NCI-H187 (cell line): ENCODE results near the gene CELF4.

Source experiments
- DNase-seq, 2 experiments: peaks; one replicate each; lab custom pipeline; 2025; lab: John Stamatoyannopoulos, UW

The CELF4 gene

DNA sequence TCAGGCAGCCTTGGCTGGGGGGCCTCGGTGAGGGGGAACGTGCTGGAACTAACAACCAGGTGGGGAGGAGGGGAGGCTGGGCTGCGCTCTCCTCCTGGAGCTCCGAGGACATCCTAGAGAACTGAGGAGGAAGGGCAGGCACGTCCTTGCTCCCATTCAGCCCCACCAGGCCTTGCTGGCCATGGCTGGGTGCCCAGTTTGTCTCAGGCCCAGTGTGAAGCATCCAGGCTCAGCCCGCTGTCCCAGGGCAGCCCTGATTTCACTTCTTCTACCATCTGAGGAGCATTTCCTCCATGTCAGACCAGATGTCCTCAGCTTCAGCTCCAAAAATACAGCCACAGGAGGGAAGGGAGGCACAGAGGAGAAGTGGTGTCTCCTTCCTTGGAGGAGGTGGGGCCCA is 125.4 kb downstream of the CELF4 start:
- no peak for DNase-seq

DNA sequence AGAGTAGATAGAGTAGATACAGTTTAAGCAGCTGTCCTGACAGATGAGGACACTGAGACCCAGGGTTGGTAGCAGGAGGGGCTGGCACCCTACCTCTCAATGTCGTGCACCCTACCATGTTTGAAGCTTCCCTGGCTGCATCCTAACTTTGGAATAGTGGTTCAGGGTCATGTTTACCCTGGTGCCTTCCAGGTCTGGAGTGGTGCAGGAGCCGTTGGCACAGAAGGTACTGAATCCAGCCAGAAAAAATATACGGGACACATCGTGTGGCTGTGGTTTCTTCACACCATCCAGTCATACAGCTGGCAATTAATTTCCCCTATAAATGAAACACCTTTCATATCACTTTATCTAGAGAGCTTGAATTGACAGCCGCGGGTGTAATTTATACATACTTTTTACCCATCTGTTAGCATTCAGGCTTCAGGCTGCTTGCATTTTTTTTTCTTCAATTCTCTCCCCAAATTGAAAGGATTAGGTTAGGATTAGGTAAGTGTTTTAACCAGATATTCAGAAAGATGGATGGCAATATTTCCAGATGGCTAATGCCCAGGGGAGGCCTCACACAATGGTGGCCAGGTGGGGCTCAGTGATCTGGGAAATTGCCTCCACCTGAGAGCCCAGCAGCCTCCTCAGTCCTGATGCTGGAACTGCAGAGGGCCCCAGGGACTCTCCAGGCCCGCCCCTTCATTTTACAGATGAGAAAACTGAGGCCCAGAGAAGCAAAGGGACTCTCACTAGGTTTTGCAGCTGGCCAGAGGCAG is 127.0 kb downstream of the CELF4 start:
- DNase-seq: no peak

DNA sequence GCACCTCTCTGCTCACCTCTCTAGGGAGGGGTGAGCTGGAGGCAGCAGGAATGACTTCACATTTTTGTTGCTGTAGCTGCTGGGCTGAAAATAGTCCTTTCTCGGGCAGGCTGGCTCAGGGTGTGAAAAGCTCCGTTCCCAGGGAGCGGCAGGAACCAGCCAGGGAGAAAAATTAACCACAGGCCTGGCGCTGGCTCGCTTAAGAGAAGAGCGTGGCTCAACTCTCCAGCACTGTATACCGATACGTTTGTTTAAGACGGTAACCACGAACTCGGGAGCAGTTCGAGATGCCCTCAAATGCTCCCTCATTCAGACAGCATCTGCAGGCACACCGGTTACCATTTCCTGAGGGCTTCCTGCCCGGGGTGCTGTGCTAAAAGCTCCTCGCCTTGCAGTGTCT is 129.6 kb downstream of the CELF4 start:
- DNase-seq: no peak

DNA sequence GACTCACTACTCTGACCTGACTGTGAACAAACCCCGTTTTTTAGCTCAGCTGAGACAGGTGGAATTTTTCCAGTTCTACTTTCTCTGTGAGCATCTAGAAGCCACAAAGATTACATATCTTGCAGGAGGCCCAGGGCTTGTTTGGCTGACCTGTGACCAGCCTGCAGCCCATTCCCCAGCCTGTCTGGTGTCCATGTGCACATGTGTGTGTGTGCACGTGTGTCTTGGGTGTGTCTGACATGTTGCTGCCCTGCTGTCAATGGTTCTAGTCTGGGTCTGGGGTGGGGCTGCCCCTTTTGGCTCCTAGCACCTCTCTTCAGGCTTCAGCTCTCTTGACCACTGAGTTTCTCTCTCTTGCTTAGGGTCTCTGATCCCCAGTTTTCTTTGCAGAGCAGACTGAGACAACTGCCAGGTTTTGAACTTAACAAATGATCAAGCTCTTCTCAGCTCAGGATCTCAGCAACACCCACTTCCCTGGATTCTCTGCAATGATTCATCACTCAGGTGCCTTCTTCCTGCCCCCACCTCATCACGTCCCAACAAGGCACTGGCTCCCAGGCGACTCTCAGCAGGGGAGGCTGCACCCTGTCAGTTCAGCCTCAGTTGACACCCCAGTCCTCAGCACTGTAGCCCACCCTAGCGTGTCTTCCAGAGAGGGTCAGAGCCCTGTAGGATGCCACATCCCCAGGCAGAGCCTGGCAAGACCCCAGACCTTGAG is 130.3 kb downstream of the CELF4 start:
- DNase-seq: no peak

DNA sequence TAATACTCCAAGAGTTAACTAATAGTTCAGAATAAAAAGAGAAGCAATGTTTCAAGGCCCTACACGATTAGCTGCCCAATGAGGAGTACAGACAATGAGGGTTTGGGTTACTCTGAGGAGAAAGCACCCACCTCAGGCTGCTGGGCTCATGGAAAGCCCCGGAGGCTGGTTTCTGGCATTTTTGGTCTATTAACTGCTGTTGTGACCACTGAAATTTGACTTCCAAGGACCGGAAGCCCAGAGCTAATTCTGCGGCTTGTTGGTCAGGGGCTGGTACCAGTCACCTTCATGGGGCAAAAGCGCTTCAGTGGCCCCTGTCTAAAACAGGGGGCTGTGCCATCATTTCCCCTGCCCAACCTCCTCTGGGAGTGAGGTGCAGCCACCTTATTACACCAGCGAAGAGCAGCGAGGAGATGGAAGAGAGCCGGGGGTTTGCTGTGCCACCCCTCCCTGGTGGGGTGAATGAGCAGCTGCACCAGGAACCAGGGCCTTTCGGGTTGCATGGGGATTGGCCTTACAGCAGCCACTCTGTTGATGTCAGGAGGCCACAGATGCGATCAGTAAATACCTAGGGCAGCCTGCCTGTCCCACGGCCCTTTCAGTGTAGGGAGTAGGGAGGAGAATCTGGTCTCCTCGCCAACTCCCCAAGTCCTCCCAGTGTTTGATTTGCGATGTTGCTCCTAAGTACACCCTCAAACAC is 131.3 kb downstream of the CELF4 start:
- DNase-seq: no peak

DNA sequence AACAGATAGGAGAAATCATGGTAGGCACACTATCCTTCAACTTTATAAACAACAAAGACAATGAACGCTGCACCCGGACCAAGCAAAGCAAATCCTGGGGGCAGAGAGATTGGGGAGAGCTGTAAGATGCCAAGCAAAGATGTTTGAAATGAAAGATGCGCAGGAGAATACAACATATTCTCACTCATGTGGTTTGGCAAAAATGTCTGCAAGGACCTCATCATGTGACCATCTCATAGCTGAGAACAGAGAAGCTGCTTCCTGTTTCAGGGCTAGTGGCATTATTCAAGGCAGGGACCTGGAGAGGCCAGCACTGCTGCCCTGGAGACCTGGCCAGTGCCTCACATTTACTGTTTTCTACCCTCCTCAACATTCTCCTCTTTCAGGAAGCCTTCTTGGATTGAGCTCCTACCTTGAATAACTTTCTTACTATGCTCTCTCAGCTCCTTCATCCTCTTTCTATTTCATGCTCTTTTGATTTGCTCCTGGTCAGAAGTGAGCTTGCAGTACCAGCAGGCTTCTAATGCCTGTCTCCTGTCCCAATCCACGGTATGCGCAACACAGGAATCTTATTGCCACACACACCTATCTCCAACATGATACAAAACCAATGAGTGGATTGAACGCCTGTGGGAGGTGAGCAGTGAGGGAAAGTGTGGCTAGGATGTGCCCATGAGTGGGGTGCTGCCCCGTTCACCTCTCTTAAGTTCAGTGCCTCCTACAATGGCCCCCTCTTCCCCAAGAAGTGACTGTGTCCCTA is 133.0 kb downstream of the CELF4 start:
- DNase-seq: no peak

DNA sequence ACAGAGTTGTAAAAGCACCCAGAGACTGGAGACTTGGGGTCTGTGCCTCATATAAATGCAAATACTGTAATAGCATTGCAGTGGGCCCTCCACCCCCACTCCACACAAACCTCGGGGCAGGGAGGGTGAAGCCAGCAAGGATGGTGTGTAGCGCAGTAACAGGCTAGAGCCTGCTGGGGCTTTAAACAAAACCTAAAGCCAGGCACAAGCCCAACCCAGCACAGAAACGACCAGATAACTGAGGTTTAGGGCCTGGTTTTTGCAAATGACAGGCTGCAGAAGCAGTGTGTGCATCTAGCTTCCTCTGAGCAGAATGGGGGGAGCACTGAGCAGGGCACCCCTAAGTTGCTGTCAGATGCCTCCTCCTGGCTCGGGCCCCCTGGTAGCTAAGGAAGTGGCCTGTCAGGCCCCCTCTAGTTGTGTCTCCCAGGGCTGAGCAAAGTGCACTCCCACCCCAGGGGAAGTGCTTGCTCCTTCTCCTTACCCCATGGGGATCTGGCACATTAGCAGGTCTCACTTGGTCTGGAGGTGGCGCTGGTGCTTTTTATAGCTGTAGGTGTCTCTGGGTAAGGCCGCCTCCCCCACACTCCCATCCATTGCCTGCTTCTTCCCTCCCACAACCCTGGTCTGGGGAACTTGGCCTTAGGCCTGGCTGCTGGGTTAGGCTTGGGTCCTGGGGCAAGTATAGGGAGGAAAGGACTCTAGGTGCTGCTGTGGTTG is 135.1 kb downstream of the CELF4 start:
- no peak for DNase-seq

DNA sequence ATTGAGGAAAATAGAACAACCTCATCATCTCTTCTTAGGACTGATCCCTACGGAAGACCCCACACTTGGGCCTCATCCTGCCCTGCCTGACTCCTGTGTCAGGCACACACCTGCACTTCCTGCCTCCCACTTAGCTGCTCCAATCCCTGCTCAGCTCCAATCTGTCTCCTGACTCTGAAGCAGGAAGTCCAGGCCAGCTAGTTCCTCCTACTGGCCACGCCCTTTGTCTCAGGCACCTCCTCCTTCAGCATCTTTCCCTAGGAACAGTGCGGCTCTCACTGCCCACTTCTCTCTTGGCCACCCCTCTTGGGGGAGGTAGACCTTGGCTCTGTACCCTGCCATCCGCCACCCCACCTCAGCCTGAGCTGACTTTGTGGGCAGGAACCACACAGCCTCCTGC is 135.8 kb downstream of the CELF4 start:
- DNase-seq: no peak

DNA sequence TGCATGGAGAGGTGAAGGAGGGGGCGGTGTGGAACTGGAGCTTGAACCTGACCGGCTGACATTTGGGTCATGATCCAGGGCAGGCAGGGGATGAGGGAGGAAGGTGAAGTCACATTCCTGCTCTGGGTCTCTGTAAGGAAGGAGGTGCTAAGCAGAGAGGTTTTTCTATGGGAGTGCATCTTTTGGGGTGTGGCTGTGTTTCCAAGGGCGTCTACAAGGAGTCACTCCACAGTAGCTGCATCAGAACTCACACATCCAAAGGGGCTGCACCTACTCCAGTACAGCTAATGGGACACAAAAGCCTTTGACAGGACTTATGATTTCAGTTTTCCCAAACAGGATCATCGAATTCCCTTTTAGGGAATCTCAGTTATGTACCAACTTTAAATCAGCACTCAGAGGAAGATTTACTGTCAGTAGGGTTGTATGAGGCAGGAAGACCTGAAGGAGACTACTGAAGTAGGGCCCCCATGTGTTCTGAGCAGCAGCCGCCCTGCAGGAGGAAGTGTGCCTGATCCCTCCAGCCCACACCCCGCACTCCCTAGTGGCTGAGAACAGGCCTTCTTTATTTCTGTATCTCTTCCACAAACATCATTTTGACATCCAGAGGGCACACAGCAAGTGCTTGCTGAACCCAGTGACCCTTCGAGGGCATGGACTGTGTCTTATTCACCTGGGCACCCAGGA is 137.2 kb downstream of the CELF4 start:
- no peak for DNase-seq

DNA sequence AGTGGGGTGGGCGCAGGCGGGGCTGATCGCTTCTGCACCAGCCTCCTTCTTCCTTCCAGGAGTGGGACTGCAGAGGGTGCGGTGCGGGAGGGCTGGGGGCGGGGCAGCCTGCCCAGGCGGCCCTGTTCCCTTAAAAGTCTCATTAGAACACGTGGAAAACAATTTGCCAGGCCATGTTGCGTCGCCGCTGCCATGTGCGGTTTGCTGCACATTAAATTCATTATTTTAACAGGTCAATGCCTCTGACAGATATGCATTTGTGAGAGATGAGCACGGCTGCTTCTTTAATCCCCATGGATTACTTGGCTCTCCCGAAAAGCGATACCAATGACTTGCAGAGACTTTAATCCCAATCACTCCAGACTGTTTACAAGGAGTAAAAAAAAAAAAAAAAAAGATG is 139.0 kb downstream of the CELF4 start:
- DNase-seq: no peak

DNA sequence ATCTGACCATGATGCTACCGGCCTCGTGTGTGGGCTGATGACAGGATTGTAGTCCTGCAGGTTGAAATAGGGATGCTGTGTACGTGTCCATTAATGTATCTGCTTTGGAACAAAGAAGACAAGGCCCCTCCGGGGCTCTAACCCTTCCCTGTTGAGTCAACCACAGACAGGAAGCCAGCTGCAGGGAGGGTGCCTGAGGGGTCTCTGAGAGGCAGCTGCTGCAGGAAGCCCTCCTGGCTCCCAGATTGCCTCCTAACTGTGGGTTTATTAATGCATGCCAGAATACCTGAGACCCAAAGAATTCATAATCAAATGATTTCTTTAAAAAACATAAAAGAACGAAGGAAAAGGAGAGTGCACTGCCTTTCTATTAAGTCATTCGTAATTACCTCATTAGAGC is 140.4 kb downstream of the CELF4 start:
- no peak for DNase-seq

DNA sequence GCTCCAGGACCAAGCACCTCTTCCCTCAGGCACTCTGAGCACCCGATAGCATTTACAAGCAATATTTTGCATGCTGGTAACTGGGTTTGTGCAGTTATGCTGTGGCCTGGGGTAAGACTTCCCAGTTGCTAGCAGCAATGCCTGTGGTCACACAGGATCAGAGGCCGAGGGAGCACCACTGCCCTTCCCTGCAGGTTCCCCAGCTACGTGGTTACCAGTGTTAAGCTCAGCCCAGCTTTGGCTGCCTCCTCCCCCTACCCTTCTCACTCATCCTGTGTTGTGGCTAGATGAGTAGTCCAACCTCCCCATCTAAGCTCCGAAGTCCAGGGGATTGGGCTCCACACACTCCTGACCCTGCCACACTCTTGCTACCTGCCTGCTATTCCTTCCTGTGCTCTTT is 141.1 kb downstream of the CELF4 start:
- DNase-seq: no peak

DNA sequence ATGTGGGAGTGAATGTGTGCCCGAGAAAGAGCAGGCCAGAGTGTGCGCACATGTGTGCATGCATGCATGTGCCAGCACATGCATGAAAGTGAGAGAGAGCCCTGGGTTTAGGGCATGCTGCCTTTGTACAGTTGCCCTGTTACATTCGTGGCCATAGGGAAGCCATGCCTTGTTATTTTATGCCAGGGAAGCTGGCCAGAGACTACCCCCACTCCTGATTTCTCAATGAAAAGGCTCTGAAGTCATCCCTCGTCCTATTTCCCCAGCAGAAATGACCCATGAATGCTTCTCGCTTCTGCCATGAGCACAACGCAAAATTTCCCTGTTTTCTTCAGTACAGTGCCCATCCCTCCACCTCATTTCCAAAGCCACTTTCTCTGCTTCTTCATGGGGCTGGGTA is 143.0 kb downstream of the CELF4 start:
- DNase-seq: no peak

DNA sequence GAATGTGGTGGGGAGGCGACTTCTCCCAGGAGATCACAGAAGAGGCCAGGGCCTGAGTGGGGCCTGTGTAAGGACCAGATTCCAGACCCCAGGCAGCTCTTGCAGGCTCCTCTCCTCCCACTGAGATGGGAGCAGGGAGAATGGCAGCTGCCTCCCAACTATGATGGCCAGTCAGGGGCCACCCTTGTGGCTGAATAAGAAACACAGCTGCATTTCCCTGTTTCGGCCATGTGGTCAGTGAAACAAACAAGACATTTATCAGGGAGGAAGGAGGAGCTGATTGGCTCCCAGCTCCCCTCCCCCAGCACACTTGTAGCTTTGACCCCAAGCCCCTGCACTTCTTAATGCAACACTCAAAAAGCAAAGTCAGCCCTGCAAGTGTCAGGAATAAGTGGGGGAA is 143.5 kb downstream of the CELF4 start:
- no peak for DNase-seq

DNA sequence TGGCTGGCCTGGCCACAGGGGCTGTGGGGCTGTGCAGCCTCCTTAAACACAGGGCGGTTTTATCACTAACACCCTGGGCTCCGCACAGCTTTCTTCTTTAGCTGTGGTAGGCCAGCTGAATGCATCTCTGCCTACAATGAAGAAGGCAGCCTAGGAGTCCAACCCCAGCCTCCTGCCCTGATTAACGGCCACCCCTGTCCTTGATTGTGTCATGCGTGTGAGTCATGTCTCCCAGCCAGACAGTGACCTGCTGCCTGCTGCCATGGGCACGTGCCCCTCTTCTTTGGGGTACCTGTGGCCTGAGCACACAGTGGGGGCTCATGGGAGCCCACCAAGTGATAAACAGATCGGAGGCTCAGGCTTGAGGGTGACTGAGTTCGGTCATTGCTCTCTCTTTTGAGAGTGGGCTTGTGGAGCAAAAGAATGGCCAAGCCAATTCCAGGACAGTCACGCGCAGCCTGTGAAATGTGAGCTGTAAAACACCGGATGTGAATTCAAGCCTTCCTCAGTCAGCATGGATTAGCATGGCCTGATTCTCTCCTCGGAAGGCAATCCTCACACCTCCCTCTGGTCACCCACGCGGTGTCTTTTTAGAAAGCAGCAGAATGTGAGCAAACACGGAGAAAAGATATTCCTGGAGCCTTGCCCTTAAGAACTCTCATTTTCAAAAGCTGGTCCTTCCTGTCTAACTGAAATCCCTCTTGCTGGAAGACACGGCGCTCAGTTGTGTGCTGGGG is 144.1 kb downstream of the CELF4 start:
- DNase-seq: no peak

DNA sequence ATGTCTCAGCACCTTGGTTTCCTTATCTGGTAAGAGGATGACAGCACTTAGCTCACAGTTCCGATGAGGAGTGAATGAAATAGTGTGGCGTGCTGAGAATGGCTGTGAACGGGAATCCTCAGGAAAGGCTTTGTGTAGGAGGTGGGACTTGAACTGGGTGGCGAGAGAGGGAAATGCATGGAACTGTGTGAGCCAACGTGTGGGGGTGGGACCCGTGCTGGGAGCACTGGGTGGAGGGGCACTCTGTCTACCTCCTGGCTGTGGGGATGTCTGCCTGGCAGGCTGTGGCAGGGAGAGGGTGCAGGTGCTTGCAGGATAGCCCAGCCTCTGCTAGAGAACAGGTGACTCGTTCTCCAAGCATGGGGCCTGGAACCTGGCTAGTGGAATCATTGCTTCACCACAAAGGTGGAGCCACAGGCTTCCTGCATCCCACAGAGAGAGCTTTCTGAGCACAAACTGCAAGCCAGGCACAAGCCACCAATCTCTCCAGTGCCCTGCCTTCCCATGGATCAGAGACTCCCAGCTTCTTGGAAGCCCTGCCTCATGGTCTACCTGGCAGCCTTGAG is 145.2 kb downstream of the CELF4 start:
- DNase-seq: no peak

DNA sequence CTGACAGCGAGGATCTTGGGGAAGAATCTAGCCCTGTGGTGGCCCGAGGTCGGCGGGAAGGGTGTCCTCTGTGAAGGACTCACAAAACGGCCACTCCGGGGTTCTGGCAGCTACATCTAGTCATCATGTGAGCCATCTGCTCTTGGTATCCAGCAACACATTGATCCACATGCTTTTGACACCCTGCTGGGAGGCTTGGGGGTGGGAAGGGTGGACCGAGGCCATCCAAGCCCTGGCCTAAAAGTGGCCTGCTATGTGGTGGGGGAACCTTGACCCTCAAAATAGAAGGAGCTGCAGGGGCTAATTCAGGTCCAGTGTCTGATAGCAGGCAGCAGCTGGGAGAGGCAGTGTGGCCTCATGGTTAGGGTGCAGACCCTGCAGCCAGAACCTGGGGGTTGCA is 145.7 kb downstream of the CELF4 start:
- no peak for DNase-seq

DNA sequence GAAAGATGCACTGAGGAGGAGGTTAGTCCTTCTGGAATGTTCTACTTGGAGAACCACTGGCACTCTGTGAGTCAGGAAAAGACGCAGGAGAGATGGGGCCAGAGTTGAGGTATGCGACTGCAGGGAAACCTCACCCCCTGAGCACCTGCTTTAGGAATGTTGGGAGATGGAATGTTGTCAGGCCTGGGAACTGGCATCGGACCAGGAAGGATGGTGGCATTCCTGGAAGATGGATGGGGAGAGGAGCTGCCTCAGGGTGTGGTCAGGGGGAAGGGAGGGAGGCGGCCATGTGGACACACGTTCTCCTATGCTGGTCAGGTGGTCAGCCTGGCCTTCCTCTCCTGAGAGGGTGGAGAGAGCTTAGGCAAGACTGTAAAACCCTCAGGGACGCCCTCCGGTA is 146.3 kb downstream of the CELF4 start:
- DNase-seq: no peak

DNA sequence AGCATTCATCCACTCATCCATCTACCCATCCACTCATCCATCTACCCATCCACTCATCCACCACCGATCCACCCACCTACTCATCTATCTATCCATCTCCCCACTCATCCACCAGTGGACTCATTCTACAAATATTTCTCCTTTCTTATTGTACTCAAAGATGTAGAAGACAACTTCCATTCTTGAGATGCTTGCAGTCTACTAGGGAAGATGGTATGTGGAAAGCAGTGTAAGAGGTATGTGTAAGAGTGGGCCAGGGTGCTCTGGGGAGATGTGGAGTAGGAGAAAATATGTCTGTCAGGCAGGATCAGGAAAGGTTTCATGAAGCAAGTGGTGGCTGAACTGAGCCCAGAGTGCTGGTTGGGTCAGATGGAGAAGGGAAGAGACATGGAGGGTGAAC is 150.8 kb downstream of the CELF4 start:
- no peak for DNase-seq

DNA sequence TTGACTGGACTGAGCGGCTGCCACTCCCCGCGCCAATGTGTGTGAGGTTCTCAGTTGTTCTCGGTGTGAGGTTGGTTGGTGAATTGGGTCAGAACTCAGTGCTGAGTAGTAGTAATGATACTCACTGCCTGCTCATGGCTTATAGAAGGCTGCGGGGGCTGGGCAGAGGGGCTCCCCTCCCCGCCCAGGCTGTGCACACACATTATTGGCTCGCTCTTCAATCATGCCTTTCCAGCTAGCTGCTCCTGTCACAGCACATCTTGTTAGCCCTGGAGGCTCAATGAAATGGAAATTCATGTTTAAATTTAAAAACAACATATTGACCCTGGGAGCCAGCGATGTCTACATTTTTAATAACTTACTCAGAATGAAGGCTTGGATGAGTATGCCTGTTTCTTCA is 152.8 kb downstream of the CELF4 start:
- DNase-seq: no peak
